Liver (tissue), 9 donors: ENCODE measurements around the gene ATP6V1E1. TPM values are rescaled to one million over a fixed set of nuclear protein-coding genes. Genes with fewer than 3 reads are reported as not detected.

Experiments used
- DNase-seq: peaks from one replicate; pipeline ENCODE4 v3.0.0-alpha.2; 2017; ENCODE audit warnings: low spot score
- H3K27ac ChIP-seq, 2 donors: one replicate each; pipeline ENCODE4 v1.7.0; 2013; ENCODE audit warnings: inconsistent platforms in 2 of 2, low read length in 2 of 2, control low read depth in 1 of 2, low read depth in 1 of 2, mild to moderate bottlenecking in 1 of 2
- H3K27me3 ChIP-seq, 4 donors: one replicate each; pipeline versions ENCODE4 v1.6.1 to v1.7.0; 2013; ENCODE audit warnings: low read length in 3 of 4, inconsistent platforms in 1 of 4, mild to moderate bottlenecking in 1 of 4, moderate library complexity in 1 of 4; ENCODE audit not compliant: control insufficient read depth in 4 of 4, insufficient read depth in 4 of 4
- H3K36me3 ChIP-seq, 4 donors: one replicate each; pipeline versions ENCODE4 v1.6.1 to v1.7.0; 2013; ENCODE audit warnings: low read length in 3 of 4, mild to moderate bottlenecking in 3 of 4, low read depth in 1 of 4, moderate library complexity in 1 of 4; ENCODE audit not compliant: control insufficient read depth in 4 of 4, insufficient read depth in 3 of 4
- H3K4me1 ChIP-seq, 4 donors: one replicate each; pipeline versions ENCODE4 v1.6.1 to v1.7.0; 2013; ENCODE audit warnings: low read length in 3 of 4, mild to moderate bottlenecking in 3 of 4, moderate library complexity in 1 of 4; ENCODE audit not compliant: control insufficient read depth in 4 of 4, insufficient read depth in 4 of 4
- H3K4me3 ChIP-seq, 3 donors: one replicate each; pipeline versions ENCODE4 v1.6.1 to v1.7.0; 2013; ENCODE audit warnings: low read length in 3 of 3, control low read depth in 1 of 3, low read depth in 1 of 3, mild to moderate bottlenecking in 1 of 3
- H3K9ac ChIP-seq, 2 donors: one replicate each; pipeline ENCODE4 v1.7.0; 2013; ENCODE audit warnings: low read length in 2 of 2, mild to moderate bottlenecking in 2 of 2, moderate library complexity in 2 of 2, control low read depth in 1 of 2, low read depth in 1 of 2
- H3K9me3 ChIP-seq, 4 donors: one replicate each; pipeline versions ENCODE4 v1.6.1 to v1.7.0; 2013; ENCODE audit warnings: low read length in 3 of 4; ENCODE audit not compliant: control insufficient read depth in 4 of 4
- EGR1 ChIP-seq, 2 donors: IDR thresholded peaks; 2 replicates each; pipeline ENCODE4 v1.6.1; 2016 to 2018; ENCODE audit warnings: antibody characterized with exemption in 2 of 2, low read depth in 2 of 2
- FOXA1 ChIP-seq: IDR thresholded peaks from 2 replicates; pipeline ENCODE4 v1.6.1; 2016; ENCODE audit warnings: antibody characterized with exemption
- FOXA2 ChIP-seq: IDR thresholded peaks from 2 replicates; pipeline ENCODE4 v1.6.1; 2016; ENCODE audit warnings: antibody characterized with exemption
- GABPA ChIP-seq, 2 donors: IDR thresholded peaks in 1 of 2; conservative IDR thresholded peaks in 1 of 2; 2 replicates each; pipeline ENCODE4 v1.6.1; 2016; ENCODE audit warnings: antibody characterized with exemption in 2 of 2, mild to moderate bottlenecking in 1 of 2, moderate library complexity in 1 of 2
- HNF4A ChIP-seq, 2 donors: conservative IDR thresholded peaks; 2 replicates each; pipeline ENCODE4 v1.6.1; 2016; ENCODE audit warnings: antibody characterized with exemption in 2 of 2, mild to moderate bottlenecking in 2 of 2
- HNF4G ChIP-seq: IDR thresholded peaks from 2 replicates; pipeline ENCODE4 v1.6.1; 2016; ENCODE audit warnings: antibody characterized with exemption
- JUND ChIP-seq, 2 donors: IDR thresholded peaks; 2 replicates each; pipeline ENCODE4 v1.6.1; 2016; ENCODE audit warnings: antibody characterized with exemption in 2 of 2
- MAX ChIP-seq: IDR thresholded peaks from 2 replicates; pipeline ENCODE4 v1.6.1; 2016; ENCODE audit warnings: antibody characterized with exemption
- NR2F2 ChIP-seq: IDR thresholded peaks from 2 replicates; pipeline ENCODE4 v1.6.1; 2016; ENCODE audit warnings: antibody characterized with exemption
- RAD21 ChIP-seq, 2 donors: IDR thresholded peaks; 2 replicates each; pipeline ENCODE4 v1.6.1; 2016; ENCODE audit warnings: antibody characterized with exemption in 2 of 2, mild to moderate bottlenecking in 2 of 2
- RXRA ChIP-seq, 2 donors: IDR thresholded peaks; 2 replicates each; pipeline ENCODE4 v1.6.1; 2017 to 2018; ENCODE audit warnings: antibody characterized with exemption in 2 of 2, mild to moderate bottlenecking in 1 of 2
- TAF1 ChIP-seq: conservative IDR thresholded peaks from 2 replicates; pipeline ENCODE4 v1.6.1; 2016; ENCODE audit warnings: antibody characterized with exemption, mild to moderate bottlenecking
- YY1 ChIP-seq: IDR thresholded peaks from 2 replicates; pipeline ENCODE4 v1.6.1; 2016; ENCODE audit warnings: antibody characterized with exemption, mild to moderate bottlenecking
- ZBTB33 ChIP-seq: IDR thresholded peaks from 2 replicates; pipeline ENCODE4 v1.6.1; 2016; ENCODE audit warnings: antibody characterized with exemption
- WGBS: extraction: QIAGEN DNeasy Blood & Tissue Kit; methylation state at CpG from one replicate; pipeline ENCODE4 v1.1.7; 2013; 5-methylcytosine and 5-hydroxymethylcytosine counted together
- polyA plus RNA-seq, 2 donors: library from polyadenylated mRNA; stranded (reverse) in 1 of 2; unstranded in 1 of 2; fragments of 200-250 nt in 1 of 2; fragments of >200 nt in 1 of 2; fragmentation: Nextera tagmentation in 1 of 2; extraction: Ambion mirVana in 1 of 2; gene quantifications; one replicate each; pipeline versions ENCODE4 v1.2.1 to v1.2.3, GENCODE V29; 2013 to 2015
- total RNA-seq, 2 donors: library from RNA; depleted of rRNA; stranded (reverse); fragments of >200 nt; gene quantifications; one replicate each; pipeline ENCODE4 v1.2.3, GENCODE V29; 2014
- TF ChIP-seq, protein P1 (sequence below): IDR thresholded peaks from 2 replicates; pipeline ENCODE4 v1.6.1; 2016; ENCODE audit warnings: antibody characterized with exemption, mild to moderate bottlenecking
- TF ChIP-seq, protein P2 (sequence below): fragments of 150-350 bp; IDR thresholded peaks from 2 replicates; pipeline ENCODE4 v1.5.1; 2017; ENCODE audit warnings: improper control_type of control experiment, low read depth, low read length; ENCODE audit not compliant: missing input control
- TF ChIP-seq, protein P3 (sequence below): IDR thresholded peaks from 2 replicates; pipeline ENCODE4 v1.6.1; 2016; ENCODE audit warnings: antibody characterized with exemption
- donor health status: healthy.
- donor health status: healthy.
- donor health status: healthy.
- donor health status: healthy.
- donor health status: healthy.

Gene ATP6V1E1
- total and polyA plus RNA-seq, 4 donors: 44.6 to 53.1 (median 49.1) TPM

- TF ChIP-seq, protein P1, sequence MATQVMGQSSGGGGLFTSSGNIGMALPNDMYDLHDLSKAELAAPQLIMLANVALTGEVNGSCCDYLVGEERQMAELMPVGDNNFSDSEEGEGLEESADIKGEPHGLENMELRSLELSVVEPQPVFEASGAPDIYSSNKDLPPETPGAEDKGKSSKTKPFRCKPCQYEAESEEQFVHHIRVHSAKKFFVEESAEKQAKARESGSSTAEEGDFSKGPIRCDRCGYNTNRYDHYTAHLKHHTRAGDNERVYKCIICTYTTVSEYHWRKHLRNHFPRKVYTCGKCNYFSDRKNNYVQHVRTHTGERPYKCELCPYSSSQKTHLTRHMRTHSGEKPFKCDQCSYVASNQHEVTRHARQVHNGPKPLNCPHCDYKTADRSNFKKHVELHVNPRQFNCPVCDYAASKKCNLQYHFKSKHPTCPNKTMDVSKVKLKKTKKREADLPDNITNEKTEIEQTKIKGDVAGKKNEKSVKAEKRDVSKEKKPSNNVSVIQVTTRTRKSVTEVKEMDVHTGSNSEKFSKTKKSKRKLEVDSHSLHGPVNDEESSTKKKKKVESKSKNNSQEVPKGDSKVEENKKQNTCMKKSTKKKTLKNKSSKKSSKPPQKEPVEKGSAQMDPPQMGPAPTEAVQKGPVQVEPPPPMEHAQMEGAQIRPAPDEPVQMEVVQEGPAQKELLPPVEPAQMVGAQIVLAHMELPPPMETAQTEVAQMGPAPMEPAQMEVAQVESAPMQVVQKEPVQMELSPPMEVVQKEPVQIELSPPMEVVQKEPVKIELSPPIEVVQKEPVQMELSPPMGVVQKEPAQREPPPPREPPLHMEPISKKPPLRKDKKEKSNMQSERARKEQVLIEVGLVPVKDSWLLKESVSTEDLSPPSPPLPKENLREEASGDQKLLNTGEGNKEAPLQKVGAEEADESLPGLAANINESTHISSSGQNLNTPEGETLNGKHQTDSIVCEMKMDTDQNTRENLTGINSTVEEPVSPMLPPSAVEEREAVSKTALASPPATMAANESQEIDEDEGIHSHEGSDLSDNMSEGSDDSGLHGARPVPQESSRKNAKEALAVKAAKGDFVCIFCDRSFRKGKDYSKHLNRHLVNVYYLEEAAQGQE: no peak
- TF ChIP-seq FOXA1: no peak
These were observed 40.9 kb downstream of the ATP6V1E1 start (continued) for GRCh38 chr22:17587629-17588028.

- no peaks in the 10 kb centered on the region for H3K9me3 ChIP-seq
- peaks cover 15 to 64% (median 56%) of the 10 kb centered on the region in 4 donors for H3K36me3 ChIP-seq
- DNase-seq: no peak
- H3K27me3 ChIP-seq: no peaks in the 10 kb centered on the region
- no peak overlapping the region for H3K4me3 ChIP-seq
- no peak overlapping the region for H3K9ac ChIP-seq
- H3K27ac ChIP-seq: no peak overlapping the region
- H3K4me1 ChIP-seq: no peaks in the 10 kb centered on the region
- no peak for TF ChIP-seq HNF4A (conservative IDR thresholded peaks at IDR 0.05)
- TF ChIP-seq GABPA (IDR thresholded peaks at IDR 0.05 in 1 of 2, conservative IDR thresholded peaks at IDR 0.05 in 1 of 2): no peak
- TF ChIP-seq FOXA2: no peak
- no peak for TF ChIP-seq FOXA1
- no peak for TF ChIP-seq TAF1
- no peak for TF ChIP-seq RXRA (IDR thresholded peaks at IDR 0.05)
- TF ChIP-seq HNF4G: no peak
- TF ChIP-seq EGR1 (IDR thresholded peaks at IDR 0.05; ENCODE audit: low read depth in 2 of 2): no peak
- no peak for TF ChIP-seq MAX
- TF ChIP-seq YY1: no peak
- TF ChIP-seq, protein P2, sequence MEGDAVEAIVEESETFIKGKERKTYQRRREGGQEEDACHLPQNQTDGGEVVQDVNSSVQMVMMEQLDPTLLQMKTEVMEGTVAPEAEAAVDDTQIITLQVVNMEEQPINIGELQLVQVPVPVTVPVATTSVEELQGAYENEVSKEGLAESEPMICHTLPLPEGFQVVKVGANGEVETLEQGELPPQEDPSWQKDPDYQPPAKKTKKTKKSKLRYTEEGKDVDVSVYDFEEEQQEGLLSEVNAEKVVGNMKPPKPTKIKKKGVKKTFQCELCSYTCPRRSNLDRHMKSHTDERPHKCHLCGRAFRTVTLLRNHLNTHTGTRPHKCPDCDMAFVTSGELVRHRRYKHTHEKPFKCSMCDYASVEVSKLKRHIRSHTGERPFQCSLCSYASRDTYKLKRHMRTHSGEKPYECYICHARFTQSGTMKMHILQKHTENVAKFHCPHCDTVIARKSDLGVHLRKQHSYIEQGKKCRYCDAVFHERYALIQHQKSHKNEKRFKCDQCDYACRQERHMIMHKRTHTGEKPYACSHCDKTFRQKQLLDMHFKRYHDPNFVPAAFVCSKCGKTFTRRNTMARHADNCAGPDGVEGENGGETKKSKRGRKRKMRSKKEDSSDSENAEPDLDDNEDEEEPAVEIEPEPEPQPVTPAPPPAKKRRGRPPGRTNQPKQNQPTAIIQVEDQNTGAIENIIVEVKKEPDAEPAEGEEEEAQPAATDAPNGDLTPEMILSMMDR: no peak
- TF ChIP-seq NR2F2: no peak
- no peak for TF ChIP-seq JUND (IDR thresholded peaks at IDR 0.05)
- no peak for TF ChIP-seq RAD21 (IDR thresholded peaks at IDR 0.05)
- no peak for TF ChIP-seq ZBTB33
- TF ChIP-seq, protein P3, sequence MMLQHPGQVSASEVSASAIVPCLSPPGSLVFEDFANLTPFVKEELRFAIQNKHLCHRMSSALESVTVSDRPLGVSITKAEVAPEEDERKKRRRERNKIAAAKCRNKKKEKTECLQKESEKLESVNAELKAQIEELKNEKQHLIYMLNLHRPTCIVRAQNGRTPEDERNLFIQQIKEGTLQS: no peak
- TF ChIP-seq, protein P1: no peak
- WGBS: 91% methylated on average over 14 of the region's 14 CpGs
These were observed 41.6 kb downstream of the ATP6V1E1 start for GRCh38 chr22:17586831-17587440.
